H1 (cell line): Measurements from ENCODE around the gene MYH8.

ENCODE experiments used
- CREB1 ChIP-seq: IDR thresholded peaks from 2 replicates; pipeline ENCODE4 v1.6.1; 2012; ENCODE audit warnings: inconsistent platforms
- EP300 ChIP-seq, 2 experiments: IDR thresholded peaks; 1 replicate in 1 of 2; 2 replicates in 1 of 2; pipeline ENCODE4 v1.6.1; 2011 to 2012; ENCODE audit warnings: low read depth in 2 of 2, low read length in 2 of 2, mild to moderate bottlenecking in 2 of 2, borderline replicate concordance in 1 of 2, inconsistent platforms in 1 of 2, moderate library complexity in 1 of 2
- EZH2 ChIP-seq: fragments of 200-600 bp; sonication (generic); IDR thresholded peaks from 2 replicates; pipeline ENCODE4 v1.7.1; 2012; ENCODE audit warnings: low read depth, mild to moderate bottlenecking, moderate library complexity, low read length, inconsistent platforms; ENCODE audit not compliant: severe bottlenecking
- POLR2A ChIP-seq, 2 experiments: IDR thresholded peaks; 1 replicate in 1 of 2; 2 replicates in 1 of 2; pipeline ENCODE4 v1.6.1; 2011; ENCODE audit warnings: low read depth in 2 of 2, low read length in 2 of 2, mild to moderate bottlenecking in 2 of 2; ENCODE audit errors: control extremely low read depth in 1 of 2
- POLR2AphosphoS5 ChIP-seq: IDR thresholded peaks from 2 replicates; pipeline ENCODE4 v1.6.1; 2011; ENCODE audit warnings: low read depth, low read length
- RBBP5 ChIP-seq: IDR thresholded peaks from 2 replicates; pipeline ENCODE4 v1.7.1; 2012; ENCODE audit warnings: low read depth, mild to moderate bottlenecking, inconsistent platforms, low read length, moderate library complexity, borderline replicate concordance
- TF ChIP-seq, protein P1 (sequence below), 3 experiments: IDR thresholded peaks; 1 replicate in 2 of 3; 2 replicates in 1 of 3; pipeline versions ENCODE4 v1.5.1 to v1.6.1; 2011; ENCODE audit warnings: low read length in 3 of 3, mild to moderate bottlenecking in 3 of 3, inconsistent platforms in 2 of 3, low read depth in 1 of 3, moderate library complexity in 1 of 3; ENCODE audit not compliant: insufficient read depth in 1 of 3; ENCODE audit errors: control extremely low read depth in 1 of 3
- TF ChIP-seq, protein P2 (sequence below): IDR thresholded peaks from 2 replicates; pipeline ENCODE4 v1.6.1; 2012; ENCODE audit warnings: inconsistent platforms

DNA sequence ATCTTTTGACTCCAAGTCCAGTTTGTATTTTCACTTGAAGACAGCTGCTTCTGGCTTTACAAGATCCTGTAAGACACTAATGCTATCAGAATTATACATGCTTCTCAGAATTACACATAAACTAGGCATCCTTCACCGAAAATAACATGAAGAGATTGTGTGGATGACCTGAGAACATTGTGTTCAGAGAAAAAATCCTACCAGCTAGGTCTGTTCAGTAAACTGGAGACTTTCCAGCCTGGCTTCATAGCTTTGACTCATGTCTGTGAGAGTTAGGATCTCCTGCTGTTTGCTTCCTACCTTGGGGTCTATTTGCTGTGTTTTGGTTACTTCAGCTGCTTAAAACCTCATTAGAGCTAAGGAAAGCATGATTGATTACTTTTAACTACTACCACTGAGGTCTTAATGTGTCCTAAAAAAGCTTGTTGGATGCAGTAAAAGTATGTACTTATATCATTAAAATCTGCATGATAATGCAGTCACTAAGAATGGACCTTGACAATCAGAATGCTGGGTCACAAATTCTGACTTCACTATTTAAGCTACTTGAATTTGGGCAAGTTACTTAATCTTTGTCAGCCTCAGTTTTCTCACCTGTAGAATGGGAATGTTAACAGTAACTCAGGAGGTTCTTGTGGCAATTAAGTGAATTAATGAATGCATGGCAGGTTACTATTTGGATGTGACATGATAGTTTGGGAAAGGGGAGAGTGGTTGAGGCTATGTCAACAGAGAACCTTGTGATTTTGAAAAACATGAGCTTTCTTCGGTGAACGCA is 40.9 kb downstream of the MYH8 start:
- TF ChIP-seq POLR2AphosphoS5 (no peak), CREB1 (no peak), RBBP5 (no peak), POLR2A (IDR thresholded peaks at IDR 0.05; ENCODE audit: control extremely low read depth in 1 of 2, low read depth in 2 of 2, low read length in 2 of 2) (no peak), EP300 (IDR thresholded peaks at IDR 0.05; ENCODE audit: borderline replicate concordance in 1 of 2, low read depth in 2 of 2, low read length in 2 of 2) (no peak), EZH2 (no peak)
- TF ChIP-seq, protein P1, sequence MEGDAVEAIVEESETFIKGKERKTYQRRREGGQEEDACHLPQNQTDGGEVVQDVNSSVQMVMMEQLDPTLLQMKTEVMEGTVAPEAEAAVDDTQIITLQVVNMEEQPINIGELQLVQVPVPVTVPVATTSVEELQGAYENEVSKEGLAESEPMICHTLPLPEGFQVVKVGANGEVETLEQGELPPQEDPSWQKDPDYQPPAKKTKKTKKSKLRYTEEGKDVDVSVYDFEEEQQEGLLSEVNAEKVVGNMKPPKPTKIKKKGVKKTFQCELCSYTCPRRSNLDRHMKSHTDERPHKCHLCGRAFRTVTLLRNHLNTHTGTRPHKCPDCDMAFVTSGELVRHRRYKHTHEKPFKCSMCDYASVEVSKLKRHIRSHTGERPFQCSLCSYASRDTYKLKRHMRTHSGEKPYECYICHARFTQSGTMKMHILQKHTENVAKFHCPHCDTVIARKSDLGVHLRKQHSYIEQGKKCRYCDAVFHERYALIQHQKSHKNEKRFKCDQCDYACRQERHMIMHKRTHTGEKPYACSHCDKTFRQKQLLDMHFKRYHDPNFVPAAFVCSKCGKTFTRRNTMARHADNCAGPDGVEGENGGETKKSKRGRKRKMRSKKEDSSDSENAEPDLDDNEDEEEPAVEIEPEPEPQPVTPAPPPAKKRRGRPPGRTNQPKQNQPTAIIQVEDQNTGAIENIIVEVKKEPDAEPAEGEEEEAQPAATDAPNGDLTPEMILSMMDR (IDR thresholded peaks at IDR 0.05; ENCODE audit: control extremely low read depth in 1 of 3, insufficient read depth in 1 of 3, low read depth in 1 of 3, low read length in 3 of 3): no peak
- TF ChIP-seq, protein P2, sequence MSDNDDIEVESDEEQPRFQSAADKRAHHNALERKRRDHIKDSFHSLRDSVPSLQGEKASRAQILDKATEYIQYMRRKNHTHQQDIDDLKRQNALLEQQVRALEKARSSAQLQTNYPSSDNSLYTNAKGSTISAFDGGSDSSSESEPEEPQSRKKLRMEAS: no peak
